Measurements from ENCODE around the gene EIF1AX. TPM values are rescaled to one million over a fixed set of nuclear protein-coding genes. Genes with fewer than 3 reads are reported as not detected.

EIF1AX gene, protein sequence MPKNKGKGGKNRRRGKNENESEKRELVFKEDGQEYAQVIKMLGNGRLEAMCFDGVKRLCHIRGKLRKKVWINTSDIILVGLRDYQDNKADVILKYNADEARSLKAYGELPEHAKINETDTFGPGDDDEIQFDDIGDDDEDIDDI
- total RNA-seq, result 85.8 and 165 TPM in 2 replicates

DNA sequence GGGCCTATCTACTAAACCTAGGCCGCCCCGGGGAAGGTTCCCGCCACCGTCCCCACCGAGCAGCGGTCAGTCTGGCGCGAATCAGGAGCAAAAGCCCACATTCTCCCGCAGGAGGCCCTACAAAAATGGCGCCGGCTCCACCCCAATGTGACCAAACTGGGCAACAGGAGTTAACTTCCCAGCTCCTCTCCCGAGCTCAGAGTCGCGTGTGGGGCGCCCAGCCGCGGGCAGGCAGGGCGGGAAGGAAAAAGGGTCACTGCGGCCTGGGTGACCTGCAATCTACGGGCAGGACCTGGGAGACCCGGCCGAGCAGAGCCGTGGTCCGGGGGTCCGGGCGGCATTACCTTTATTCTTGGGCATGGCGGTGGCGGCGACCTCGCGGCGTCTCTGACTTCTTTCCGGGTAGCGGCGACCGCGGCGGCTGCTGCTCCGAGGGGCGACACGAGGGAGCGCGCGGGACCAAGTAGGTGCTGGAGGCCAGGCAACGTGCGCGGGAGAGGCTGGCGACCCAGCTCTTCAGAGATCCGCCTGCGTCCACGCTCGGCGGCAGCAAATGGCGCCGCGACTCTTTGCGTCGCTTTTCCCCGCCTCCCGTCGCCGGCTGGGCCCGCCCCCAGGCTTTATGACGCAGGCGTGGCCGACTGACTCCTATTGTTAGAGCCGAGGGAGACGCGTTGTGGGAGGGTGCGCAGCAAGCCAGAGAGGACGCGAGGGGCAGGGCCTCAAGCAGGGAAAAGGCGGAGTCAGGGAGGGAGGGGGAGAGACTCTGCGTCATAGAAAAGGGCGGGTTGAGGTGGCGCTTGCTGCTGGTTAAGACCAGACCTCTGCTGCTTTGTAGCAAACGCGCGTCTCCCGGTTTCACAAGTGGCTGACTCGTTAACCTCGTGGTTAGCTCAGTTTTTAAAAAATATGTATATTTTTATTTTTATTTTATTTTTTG is at the start of gene EIF1AX:
Gene EIF1AX, minus strand, starts transcription at position 558 of the 940 bp plus-strand sequence. Its CDS starts 198 bp downstream, at position 360.

DNA sequence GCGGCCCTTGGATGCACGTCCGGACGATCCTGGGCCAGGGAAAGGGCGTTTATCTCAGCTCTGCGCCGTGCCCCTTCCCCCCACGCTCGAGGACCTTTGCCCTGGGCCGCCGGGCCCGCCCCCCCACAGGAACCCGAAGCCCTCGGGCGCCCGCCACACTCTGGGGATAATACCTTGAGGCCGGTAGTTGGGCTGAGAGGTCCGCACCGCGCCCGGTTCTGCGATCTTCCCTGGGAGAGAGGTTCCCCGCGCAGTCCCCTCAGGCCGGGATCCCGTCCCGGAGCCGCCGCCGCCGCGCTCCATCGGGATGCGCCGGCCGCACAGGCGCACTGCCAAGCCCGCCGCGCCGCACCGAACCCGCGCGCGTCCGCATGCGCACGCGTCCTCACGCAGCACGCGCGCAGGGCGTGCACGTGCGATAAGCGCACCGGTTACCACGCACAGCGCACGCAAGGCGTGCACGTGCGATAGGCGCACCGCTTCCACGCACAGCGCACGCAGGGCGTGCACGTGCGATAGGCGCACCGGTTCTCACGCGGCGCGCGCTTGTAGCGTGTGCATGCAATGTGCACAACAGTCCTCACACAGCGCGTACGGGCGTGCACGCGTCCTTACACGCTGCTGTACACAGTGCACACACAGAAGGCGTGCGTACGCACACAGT is 24.9 kb downstream of the EIF1AX start, which contains the start of gene MAP7D2:
Gene MAP7D2, minus strand, starts transcription at position 331 of the 664 bp plus-strand sequence. Its CDS starts 28 bp downstream, at position 303.

Small RNA genes lying within 50 kb of the gene (small RNA-seq; reads per million reads assigned to genes)
- 12.2 reads per million, percentile 93 among the genes with 10 or more reads in this experiment for gene RF00493
- gene RF00494, result not detected

Other genes with a start within 250 kb of the EIF1AX start
- 7.1 and 7.8 TPM in 2 replicates for gene BCLAF3, start 150.8 kb downstream of the EIF1AX start, total RNA-seq
- 0.13 and 0.14 TPM in 2 replicates for gene MAP7D2, start 24.9 kb downstream of the EIF1AX start, total RNA-seq
- 155 and 158 TPM in 2 replicates for gene RPS6KA3, start 125.1 kb upstream of the EIF1AX start, total RNA-seq